Hematopoietic multipotent progenitor cell treated with erythropoietin and hydrocortisone succinate and interleukin-3 and kit ligand, for 17 days (in vitro differentiated cells): Measurements from ENCODE around the gene LINGO3.

Experiments
- DNase-seq: peaks from one replicate; pipeline ENCODE4 v3.0.0-alpha.2; 2015; ENCODE audit warnings: low spot score

LINGO3 gene

DNA sequence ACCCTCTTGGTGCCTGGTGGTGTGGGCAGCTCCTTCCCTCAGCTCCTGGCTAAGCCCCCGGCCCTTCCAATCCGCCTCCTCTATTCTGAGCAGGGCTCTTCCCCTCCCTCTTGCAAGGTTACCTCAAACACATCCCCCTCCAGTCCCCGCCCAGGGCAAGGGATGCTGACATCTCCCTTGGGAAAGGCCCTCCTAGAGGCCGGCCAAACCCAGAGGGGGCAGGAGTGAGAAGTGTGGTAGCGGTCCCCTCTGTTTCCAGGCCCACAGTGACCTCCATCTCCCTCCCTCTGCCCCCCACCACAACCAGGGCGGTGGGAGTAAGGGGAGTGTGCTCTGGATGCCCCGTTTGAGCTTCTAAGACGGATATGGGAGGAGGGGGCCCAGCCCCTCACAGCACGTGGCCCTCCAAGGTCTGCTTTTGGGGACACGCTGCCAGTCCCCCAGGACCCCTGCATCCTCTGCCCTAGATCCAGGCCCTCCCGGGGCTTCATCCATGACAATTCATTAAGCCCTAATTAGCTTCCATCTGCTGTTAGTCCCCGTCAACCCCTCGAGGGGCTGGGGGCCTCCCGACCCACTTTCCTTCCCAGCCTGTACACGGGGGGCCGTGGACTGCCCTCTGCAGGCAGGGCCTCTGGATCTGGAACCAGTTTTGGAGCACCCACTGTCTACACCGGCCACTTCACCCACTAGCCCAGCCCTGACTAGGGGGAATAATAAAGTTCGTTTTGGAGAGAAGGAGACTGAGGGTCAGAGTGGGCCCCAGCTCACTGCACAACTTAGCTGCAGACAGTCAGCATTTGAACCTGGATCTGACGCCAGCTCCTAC is 2.3 kb downstream of the LINGO3 start:
- no peak for DNase-seq

DNA sequence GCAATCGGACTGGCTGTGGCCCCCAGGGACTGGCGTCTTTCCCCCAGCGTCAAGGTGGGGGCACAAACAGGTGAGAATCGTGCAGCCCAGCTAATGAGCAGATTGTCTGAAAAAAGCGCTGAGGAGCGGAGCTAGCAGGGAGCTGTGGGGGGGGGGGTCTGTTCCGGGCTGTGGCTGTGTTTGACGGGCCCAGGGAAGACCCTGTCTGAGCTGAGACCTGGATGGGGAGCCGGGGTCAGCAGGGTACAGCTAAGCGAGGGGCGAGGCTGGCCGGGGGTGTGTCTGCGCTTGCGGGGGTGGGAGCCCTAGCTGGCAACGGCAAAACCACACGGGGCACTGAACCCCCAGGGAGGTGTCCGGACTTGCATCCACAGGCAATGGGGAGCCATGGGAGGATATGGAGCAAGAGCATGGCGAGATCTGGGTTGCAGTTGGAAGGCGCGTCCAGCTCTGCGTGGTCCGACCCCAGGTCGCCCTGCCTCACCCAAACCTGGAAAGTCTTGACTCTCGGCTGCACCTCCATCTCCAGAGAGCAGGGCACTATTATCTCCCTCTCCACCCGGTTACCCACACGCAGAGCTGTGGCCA is 4.6 kb downstream of the LINGO3 start:
- DNase-seq = no peak

DNA sequence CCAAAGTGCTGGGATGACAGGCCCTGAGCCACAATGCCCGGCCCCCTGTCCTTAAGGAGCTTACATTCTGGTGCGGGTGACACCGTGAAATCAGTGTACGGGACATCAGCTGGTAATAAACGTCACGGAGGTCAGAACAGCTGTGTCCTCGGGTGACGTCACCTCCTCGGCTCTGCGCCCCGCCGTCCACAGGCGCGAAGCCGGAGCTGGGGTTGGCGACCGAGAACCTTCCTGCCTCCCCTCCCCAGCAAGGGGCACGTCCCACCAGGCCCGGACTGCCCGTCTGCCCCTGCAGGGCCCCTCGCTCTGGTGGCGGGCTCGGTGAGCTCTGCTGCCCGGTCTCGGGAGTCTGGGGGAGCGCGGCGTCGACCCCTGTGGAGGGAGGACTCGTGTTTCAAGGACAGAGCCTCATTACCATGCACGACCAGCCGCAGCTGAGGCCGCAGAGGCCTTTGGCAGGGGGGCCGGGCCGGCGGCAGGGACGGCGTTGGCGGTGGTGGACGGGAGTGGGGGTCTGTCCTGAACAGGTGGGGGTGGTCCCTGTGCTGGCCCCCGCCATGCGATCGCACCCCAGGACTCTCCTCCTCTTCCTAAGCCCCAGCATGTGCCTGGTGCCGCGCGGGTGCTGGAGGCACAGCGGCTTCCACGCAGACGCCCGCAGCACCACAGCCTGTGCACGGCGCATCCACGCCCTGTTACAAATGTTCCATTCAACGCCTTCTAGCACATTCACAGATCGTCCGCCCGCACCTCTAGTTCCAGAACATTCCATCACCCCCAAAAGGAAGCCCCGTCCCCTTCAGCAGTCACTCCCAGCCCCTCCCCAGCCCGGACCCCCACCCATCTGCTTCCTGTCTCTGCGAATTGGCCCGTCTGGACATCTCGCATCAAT is 5.4 kb downstream of the LINGO3 start:
- DNase-seq = no peak

DNA sequence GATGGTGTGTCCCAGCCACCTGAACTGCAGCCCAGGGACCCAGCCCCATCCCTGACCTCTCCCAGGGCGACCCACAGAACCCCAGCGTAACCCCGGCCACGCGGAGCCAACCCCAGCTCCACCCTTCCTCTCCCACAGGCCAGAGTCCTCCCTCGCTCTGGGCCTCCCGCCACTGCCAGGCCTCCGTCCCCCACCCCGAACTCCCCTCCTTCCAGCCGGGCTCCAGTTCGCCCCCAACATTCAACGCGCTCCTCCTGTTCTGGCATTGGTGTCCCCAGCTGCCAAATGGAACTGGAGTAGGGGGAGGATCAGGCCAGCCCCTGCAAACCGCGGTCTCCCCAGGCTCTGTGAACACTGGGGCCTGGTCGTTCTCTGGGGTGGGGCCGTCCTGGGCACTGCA is 7.4 kb downstream of the LINGO3 start:
- DNase-seq = no peak

DNA sequence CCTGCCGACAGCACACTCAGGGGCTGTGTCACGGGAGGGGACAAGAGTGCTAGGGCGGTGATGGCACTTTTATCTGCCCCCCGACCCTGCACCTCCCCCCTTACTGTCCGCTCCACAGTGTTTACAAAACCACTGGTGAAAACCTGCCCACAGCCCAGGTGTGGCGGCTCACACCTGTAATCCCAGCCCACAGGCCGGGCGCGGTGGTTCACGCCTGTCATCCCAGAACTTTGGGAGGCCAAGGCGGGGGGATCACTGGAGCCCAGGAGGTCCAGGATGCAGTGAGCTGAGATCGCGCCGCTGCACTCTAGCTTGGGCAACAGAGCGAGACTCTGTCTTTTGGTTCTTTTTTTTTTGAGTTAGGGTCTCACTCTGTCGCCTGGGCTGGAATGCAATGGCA is 11.8 kb downstream of the LINGO3 start:
- DNase-seq = no peak

DNA sequence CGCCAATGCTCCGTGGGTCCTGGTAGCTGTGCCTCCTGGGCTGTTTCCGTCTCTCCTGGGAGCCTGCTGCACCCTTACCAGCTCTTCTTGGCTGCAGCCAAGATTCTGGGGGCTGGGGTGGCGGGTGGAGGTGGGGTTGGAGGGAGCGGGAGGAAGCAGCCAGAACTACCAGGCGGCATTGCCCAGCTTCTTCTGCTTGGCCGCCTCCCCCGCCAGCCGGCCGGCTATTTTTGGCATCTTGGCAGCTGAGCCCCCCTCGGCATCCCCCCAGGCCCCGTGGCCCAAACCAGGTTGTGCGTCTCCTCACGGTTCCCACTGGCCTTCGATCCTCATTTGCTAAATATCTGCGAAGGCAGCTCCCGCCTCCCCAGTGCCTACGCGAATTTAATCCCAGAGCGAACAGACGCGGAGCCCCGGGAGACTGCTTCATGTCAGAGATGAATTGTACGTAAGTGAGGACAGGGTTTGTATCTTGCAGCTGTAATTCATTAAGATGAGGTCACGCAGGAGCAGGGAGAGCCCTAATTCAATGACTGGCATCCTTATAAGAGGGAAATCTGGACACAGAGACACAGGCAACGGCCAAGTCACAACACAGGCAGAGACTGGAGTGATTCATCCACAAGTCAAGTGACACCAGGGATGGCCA is 13.1 kb downstream of the LINGO3 start:
- DNase-seq = no peak

DNA sequence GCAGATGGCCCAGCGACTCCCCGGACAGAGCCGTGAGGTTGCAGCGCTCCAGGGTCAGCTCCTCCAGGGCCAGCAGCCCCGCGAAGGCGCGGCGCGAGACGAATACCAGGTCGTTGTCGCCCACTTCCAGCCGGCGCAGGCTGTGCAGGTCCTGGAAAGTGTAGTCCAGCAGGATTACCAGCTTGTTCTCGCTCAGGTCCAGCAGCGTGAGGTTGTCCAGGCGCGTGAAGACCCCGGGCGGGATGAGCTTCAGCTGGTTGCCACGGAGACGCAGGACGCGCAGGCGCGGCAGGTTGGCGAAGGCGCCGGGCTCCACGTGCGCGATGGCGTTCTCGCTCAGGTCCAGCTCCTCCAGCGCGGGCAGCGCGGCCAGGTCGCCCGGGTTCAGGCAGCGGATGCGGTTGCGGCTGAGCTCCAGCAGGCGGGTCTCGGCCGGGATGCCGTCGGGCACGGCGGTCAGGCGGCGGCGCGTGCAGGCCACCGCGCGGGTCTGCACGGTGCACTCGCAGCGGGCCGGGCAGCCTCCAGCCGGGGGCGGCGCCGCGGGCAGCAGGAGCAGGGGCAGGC is 16.7 kb downstream of the LINGO3 start:
- no peak for DNase-seq

DNA sequence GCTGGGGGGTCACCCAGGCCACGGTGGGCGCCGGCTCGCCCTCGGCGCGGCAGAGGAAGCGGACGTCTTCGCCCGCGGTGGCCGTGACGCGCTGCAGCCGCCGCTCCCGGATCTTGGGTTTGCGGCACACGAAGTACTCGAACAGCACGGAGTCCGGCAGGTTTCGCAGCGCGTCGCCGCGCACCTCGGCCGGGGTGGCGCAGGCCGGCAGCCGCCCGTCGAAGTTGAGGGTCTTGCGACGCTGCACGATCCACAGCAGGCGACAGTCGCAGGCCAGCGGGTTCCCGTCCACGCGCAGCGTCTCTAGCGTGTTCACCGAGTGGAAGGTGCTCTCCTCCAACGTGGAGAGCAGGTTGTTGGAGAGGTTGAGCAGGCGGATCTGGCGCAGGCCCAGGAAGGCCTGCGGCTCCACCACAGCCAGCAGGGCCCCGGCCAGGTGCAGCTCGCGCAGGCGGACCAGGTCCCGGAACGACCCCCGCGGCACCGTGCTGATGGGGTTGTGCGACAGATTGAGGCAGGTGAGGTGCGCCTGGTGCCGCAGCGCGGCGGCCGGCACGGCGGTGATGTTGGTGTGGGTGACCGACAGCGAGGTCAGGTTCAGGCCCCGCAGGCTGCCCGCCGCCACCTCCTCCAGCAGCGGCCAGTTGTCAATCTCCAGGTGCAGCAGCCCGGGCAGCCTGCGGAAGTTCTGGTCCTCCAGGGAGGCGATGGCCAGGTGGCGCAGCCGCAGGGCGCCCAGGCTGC is 17.3 kb downstream of the LINGO3 start:
- no peak for DNase-seq

DNA sequence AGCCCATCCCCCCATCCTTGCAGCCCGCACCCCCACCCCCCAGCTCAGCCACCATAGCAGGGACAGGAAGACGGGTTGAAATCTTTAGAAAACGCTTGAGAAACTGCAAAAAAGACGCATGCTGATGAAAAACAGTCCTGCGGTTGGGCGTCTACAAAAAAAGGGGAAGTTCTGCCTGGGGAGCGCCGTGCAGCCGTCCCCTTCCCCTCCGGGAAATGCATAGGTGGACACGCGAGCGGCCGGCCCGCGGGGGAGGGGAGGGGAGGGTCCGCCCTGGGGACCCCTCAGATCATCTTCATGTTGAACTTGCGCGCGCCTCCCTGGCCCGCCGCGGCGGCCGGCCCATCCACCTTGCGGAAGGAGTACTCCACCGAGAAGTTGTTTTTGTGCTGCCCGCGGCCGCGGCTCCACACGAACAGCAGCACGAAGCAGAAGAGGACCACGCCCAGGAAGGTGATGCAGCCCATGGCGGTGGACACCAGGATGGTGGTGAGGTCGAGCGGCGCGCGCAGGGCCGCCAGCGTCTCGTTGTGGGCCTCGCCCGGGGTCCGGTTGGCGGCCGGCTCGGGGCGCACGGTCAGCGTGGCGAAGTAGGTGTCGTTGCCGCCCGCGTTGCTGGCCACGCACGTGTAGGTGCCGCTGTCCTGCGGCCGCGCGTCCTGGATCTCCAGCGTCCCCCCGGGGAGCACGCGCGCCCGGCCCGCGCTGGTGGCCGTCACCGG is 18.1 kb downstream of the LINGO3 start:
- no peak for DNase-seq

DNA sequence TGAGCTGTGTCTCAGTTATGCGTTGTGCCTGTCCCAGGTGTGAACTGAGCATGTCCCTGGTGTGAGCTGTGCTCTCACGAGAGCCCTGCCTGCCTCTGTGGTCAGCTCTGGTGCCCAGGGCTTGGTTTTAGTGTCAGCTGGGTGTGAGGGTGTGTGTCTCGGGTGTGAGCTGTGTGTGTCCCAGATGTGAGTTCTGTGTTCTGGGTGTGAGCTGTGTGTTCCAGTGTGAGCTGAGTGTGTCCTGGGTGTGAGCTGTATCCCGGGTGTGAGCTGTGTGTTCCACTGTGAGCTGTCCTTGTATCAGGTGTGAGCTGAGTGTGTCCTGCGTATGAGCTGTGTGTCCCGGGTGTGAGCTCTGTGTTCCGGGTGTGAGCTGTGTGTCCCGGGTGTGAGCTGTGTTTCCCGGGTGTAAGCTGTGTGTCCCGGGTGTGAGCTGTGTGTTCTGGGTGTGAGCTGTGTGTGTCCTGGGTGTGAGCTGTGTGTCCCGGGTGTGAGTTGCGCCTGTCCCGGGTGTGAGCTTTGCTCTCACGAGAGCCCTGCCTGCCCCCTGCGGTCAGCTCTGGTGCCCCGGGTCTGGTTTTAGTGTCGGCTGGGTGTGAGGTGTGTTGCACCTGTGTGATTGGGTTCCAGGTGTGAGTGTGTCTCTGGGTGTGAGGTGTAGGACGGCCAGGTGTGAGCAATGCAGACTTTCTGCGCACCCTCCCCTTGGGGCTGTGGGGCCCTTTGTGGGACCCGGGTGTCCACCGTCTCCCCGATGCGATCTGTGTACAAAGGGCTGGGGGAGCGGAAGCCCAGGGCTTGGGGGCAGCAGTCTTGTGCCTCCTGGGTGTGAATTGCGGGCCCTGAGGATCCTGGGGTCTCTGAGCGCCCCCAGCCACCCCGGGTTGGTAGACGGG is 18.9 kb downstream of the LINGO3 start:
- no peak for DNase-seq

DNA sequence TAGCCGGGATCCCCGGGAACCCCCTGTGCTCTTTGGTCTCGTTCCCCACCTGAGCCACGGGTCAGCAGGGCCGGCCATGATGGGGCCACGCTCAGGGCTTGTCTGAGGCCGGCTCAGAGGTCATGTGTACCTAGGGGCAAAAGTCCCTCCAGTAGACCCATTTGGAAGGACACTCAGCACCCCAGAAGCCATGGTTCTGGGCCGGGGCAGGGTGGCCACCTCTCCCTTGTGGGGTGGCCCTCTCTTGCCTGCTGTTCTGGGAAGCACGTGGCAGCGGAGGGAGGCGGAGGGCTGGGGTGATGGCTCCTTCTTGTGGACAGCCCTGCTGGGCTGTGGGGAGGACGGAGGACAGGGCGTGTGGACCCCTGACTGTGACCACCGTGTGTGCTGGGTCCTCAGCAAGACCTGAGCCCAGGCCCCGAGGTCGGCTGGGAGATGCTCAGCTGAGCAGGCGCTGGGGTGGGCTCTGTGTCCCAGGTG is 19.6 kb downstream of the LINGO3 start:
- DNase-seq = no peak

DNA sequence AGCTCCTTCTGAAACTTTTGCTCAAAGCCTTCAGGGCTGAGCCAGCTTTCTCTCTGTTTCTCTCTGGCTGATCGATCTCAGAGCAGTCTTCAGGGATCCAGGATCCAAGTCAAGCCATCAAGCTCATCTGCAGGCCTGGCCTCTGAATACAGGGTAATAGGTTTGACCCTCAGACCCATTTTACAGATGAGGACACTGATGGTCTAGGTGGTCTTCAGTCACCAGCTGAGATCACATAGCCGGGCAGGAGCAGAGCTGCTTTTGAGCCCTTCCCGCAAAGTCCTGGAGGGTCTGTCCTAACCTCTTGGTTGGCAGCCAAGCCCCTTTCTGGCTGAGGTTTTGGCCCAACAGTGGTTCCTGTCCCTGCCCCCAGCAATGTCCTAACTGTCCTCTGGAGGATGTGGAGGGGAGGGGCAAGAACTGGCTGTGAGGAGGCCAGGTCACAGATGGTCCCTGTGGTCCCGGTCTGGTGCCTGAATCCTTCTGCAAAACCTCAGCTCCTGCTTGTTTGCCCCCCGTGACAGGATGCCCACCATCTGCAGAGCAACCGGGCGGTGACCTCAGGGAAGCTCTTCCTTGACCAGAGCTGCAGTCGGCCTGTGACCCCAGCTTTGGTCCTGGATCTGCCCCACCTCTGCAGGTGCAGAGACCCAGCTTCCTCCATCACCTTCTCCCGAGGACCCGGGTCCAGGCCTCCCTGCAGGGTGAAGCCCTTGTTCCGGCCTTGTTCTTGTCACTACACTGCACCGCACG is 20.2 kb downstream of the LINGO3 start:
- DNase-seq = no peak

DNA sequence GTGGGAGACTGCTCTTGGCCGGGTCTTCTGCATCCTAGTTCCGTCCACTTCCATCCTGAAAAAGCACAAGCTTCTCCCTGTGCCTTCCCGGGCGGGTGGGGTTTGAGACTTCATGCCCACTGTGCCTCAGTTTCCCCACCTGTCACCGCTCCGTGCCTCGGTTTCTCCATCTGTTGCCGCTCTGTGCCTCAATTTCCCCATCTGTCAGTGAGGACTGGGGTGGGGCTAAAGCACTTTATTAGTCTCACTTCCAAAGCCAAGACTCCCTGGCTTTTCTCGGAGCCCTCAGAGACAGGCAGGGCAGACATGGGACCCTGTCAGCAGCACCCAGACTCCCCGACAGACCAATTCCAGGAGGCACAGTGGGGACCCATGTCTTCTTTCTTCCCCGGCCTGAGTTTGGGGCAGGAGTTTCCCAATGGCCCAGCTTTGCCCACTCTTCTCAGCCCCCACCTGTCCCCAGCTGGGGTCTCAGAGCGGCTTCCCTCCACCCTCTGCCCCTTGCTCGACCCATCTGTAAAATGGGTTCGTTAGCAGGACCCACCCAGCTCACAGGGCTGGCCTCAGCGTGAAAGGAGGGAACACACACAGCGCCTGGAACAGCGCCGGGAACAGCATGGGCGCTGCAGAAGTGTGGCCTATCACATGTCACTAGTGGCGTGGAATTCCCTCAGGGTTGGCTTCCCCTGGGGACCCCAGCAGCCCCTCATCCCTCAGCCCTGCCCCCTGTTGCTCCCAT is 21.4 kb downstream of the LINGO3 start:
- DNase-seq = no peak

DNA sequence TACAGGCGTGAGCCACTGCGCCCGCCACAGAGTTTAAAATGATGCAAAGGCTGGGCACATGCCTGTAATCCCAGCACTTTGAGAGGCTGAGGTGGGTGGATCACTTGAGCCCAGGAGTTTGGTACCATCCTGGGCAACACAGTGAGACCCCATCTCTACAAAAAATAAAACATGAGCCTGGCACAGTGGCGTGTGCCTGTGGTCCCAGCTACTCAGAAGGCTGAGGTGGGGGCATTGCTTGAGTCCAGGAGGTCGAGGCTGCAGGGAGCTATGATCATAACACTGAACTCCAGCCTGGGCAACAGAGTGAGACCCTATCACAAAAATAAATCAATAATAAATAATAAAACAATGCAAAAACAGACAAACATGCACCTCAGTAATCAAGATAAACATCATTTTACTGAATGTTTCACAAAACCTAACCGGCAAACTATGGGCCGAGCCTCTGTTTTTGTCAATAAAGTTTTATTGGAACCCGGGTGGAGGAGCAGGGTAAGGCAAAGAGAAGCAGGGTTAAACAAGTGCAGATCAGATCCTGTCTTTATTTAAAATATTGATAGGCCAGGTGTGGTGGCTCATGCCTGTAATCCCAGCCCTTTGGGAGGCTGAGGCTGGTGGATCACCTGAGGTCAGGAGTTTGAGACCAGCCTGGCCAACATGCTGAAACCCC is 24.0 kb downstream of the LINGO3 start:
- DNase-seq = no peak

DNA sequence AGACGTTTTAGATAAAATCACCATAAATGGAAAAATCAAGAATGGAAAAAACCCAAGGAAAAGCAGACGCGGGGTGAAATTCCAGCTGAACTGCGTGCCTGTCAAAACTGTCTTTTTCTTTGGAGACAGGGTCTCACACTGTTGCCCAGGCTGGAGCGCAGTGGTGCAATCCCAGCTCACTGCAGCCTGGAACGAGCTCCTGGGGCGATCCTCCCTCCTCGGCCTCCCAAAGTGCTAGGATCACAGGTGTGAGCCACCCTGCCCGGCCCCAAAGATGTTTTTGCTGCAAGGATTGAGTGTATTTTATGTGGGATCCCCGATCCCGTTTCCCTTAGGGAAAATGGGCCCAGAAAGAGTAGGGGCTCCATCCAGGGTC is 25.1 kb downstream of the LINGO3 start:
- no peak for DNase-seq

DNA sequence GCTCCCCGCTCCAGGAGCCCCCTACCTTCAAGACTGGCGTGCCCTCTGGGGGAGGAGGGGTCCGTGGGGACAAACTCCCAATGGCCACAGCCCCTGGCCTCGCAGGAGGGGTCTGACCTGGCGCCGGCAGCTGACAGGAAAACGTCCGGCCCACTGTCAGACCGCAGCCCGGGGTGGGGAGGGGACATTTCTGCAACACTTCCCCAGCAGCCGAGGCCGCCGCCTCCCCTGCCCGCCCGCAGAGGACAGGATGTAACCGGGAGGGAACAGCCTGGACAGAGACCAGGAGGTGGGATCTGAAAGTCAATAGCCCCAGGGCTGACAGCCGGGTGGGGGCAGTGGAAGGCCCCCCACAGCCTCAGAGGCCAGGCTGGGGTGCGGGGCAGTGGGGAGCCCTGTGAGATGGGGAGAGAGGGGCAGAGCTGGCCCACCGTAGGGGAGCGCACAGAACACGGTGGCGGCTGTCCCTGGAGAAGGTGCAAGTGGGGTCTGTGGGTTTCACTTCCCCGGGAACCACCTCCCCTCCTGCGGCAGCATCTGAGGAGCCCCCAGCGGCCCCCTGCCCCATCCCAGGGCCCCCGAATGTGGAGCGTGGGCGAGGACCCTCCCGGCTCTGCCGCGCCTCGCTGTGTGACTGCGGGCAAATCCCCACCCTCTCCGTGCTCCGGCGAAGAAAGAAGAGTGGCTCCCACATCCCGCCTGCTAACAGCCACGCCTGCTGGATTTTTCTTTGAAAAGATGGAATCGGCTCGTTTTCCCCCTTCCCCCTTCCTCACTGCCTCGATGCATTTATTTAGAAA is 25.7 kb downstream of the LINGO3 start, which contains the start of gene PEAK3:
TSS of gene PEAK3 (minus strand) at position 114 of the 800 bp plus-strand sequence. CDS start 1,244 bp downstream, outside the sequence.
- no peak for DNase-seq
